SK-N-SH (cell line): ENCODE results near the gene OR7G3. TPM values are rescaled to one million over a fixed set of nuclear protein-coding genes. Genes with fewer than 3 reads are reported as not detected.

Source experiments
- CTCF ChIA-PET: fragments of 300-600, 350-600 bp; formaldehyde crosslinking; extraction: SDS; loops from one replicate; lab custom pipeline; 2021; lab: Yijun Ruan, JAX
- POLR2A ChIA-PET: fragments of 350-600 bp; sonication (Branson Sonifier 250); formaldehyde crosslinking; extraction: SDS; loops from one replicate; lab custom pipeline; 2020; ENCODE audit warnings: antibody characterized with exemption, inconsistent platforms; lab: Yijun Ruan, JAX
- DNase-seq: peaks from one replicate; pipeline ENCODE4 v3.0.0; 2012
- H2AFZ ChIP-seq: fragments of 200-600 bp; sonication (generic); 2 replicates; pipeline ENCODE4 v1.8.1; 2016; ENCODE audit warnings: antibody characterized with exemption, mild to moderate bottlenecking, low read depth
- H3F3A ChIP-seq: fragments of 200-600 bp; sonication (generic); replicated peaks from 2 replicates; pipeline ENCODE3; 2016; ENCODE audit warnings: antibody characterized with exemption, mild to moderate bottlenecking; ENCODE audit not compliant: insufficient read depth
- H3K27ac ChIP-seq, 2 experiments: fragments of 200-500 bp in 1 of 2; fragments of 200-600 bp in 1 of 2; sonication (Bioruptor generic) in 1 of 2; sonication (generic), shearing (Covaris generic) in 1 of 2; 2 replicates each; pipeline versions ENCODE4 v1.5.1 to v1.6.1; 2014 to 2016; ENCODE audit warnings: low read depth in 2 of 2, inconsistent platforms in 1 of 2, low read length in 1 of 2, mild to moderate bottlenecking in 1 of 2, mixed read lengths in 1 of 2
- H3K27me3 ChIP-seq: fragments of 200-600 bp; sonication (generic), shearing (Covaris generic); 2 replicates; pipeline ENCODE4 v1.6.1; 2016; ENCODE audit warnings: mixed run types; ENCODE audit not compliant: insufficient read depth
- H3K36me3 ChIP-seq, 2 experiments: fragments of 200-500 bp in 1 of 2; fragments of 200-600 bp in 1 of 2; sonication (Bioruptor generic) in 1 of 2; sonication (generic) in 1 of 2; replicated peaks in 1 of 2; 2 replicates each; pipeline versions ENCODE3 to v1.5.1; 2014 to 2016; ENCODE audit warnings: low read length in 1 of 2, mild to moderate bottlenecking in 1 of 2; ENCODE audit not compliant: insufficient read depth in 2 of 2, control insufficient read depth in 1 of 2
- H3K4me1 ChIP-seq, 2 experiments: fragments of 200-500 bp in 1 of 2; fragments of 200-600 bp in 1 of 2; sonication (Bioruptor generic) in 1 of 2; sonication (generic), shearing (Covaris generic) in 1 of 2; 2 replicates each; pipeline versions ENCODE4 v1.5.1 to v1.6.1; 2014 to 2016; ENCODE audit warnings: low read depth in 1 of 2, low read length in 1 of 2, mixed run types in 1 of 2; ENCODE audit not compliant: insufficient read depth in 2 of 2, control insufficient read depth in 1 of 2
- H3K4me2 ChIP-seq: fragments of 200-600 bp; sonication (generic), shearing (Covaris generic); 2 replicates; pipeline ENCODE4 v1.6.1; 2017; ENCODE audit warnings: mixed run types
- H3K4me3 ChIP-seq, 2 experiments: fragments of 200-500 bp in 1 of 2; fragments of 200-600 bp in 1 of 2; sonication (Bioruptor generic) in 1 of 2; sonication (generic), shearing (Covaris generic) in 1 of 2; 2 replicates each; pipeline versions ENCODE4 v1.5.1 to v1.8.1; 2014 to 2016; ENCODE audit warnings: low read depth in 2 of 2, inconsistent platforms in 1 of 2, low read length in 1 of 2, mild to moderate bottlenecking in 1 of 2, mixed read lengths in 1 of 2, moderate library complexity in 1 of 2
- H3K79me2 ChIP-seq: fragments of 200-600 bp; sonication (generic); 2 replicates; pipeline ENCODE4 v1.8.1; 2017; ENCODE audit warnings: mild to moderate bottlenecking; ENCODE audit not compliant: insufficient read depth
- H3K9ac ChIP-seq: fragments of 200-600 bp; sonication (generic); 2 replicates; pipeline ENCODE4 v1.6.1; 2017; ENCODE audit warnings: mixed run types
- H3K9me2 ChIP-seq: fragments of 200-600 bp; sonication (generic); 2 replicates; pipeline ENCODE4 v1.6.1; 2017; ENCODE audit warnings: mixed run types
- H3K9me3 ChIP-seq: fragments of 200-600 bp; sonication (generic); 2 replicates; pipeline ENCODE4 v1.6.1; 2017; ENCODE audit warnings: mixed run types, mild to moderate bottlenecking, moderate library complexity
- H4K20me1 ChIP-seq: fragments of 200-600 bp; sonication (generic); 2 replicates; pipeline ENCODE4 v1.6.1; 2017; ENCODE audit warnings: mild to moderate bottlenecking, mixed run types; ENCODE audit not compliant: insufficient read depth
- ELF1 ChIP-seq: IDR thresholded peaks from 2 replicates; pipeline ENCODE4 v1.4.0; 2012
- FOSL2 ChIP-seq: IDR thresholded peaks from 2 replicates; pipeline ENCODE4 v1.4.0; 2012; ENCODE audit warnings: low read depth, mild to moderate bottlenecking, moderate library complexity, borderline replicate concordance
- FOXJ3 ChIP-seq: sonication (generic); formaldehyde crosslinking; IDR thresholded peaks from 2 replicates; pipeline ENCODE4 v1.5.1; 2020; ENCODE audit warnings: mild to moderate bottlenecking, missing genetic modification reagents
- GABPA ChIP-seq: IDR thresholded peaks from 2 replicates; pipeline ENCODE4 v1.4.0; 2012; ENCODE audit warnings: low read depth, mild to moderate bottlenecking
- GATA2 ChIP-seq: sonication (generic); formaldehyde crosslinking; IDR thresholded peaks from 2 replicates; pipeline ENCODE4 v1.5.0; 2020; ENCODE audit warnings: mild to moderate bottlenecking, missing genetic modification reagents
- IRF3 ChIP-seq: fragments of 150-350 bp; IDR thresholded peaks from 2 replicates; pipeline ENCODE4 v1.6.1; 2016; ENCODE audit warnings: mild to moderate bottlenecking, low read depth, low read length
- JUND ChIP-seq: IDR thresholded peaks from 2 replicates; pipeline ENCODE4 v1.4.0; 2012
- MEF2A ChIP-seq: IDR thresholded peaks from 2 replicates; pipeline ENCODE4 v1.4.0; 2012; ENCODE audit warnings: low read depth, borderline replicate concordance
- MXI1 ChIP-seq: IDR thresholded peaks from 2 replicates; pipeline ENCODE4 v1.6.1; 2012; ENCODE audit warnings: mild to moderate bottlenecking, low read depth, low read length, improper control_type of control experiment
- NRF1 ChIP-seq: IDR thresholded peaks from 2 replicates; pipeline ENCODE4 v1.6.1; 2012; ENCODE audit warnings: low read depth, mild to moderate bottlenecking, low read length
- PBX3 ChIP-seq: IDR thresholded peaks from 2 replicates; pipeline ENCODE4; 2012
- POLR2AphosphoS5 ChIP-seq: IDR thresholded peaks from 2 replicates; pipeline ENCODE4 v1.6.1; 2012; ENCODE audit warnings: low read depth, low read length
- RAD21 ChIP-seq: IDR thresholded peaks from 2 replicates; pipeline ENCODE4 v1.6.1; 2012; ENCODE audit warnings: mild to moderate bottlenecking, low read length
- REST ChIP-seq: IDR thresholded peaks from 2 replicates; pipeline ENCODE4 v1.6.1; 2012; ENCODE audit warnings: mild to moderate bottlenecking, low read depth, low read length, moderate library complexity
- RFX5 ChIP-seq: IDR thresholded peaks from 2 replicates; pipeline ENCODE4 v1.6.1; 2012; ENCODE audit warnings: mild to moderate bottlenecking, improper control_type of control experiment, low read length
- RXRA ChIP-seq: IDR thresholded peaks from 2 replicates; pipeline ENCODE4 v1.4.0; 2012; ENCODE audit warnings: low read depth, mild to moderate bottlenecking, borderline replicate concordance
- SMC3 ChIP-seq: IDR thresholded peaks from 2 replicates; pipeline ENCODE4 v1.6.1; 2012; ENCODE audit warnings: low read depth, low read length, improper control_type of control experiment
- TAF1 ChIP-seq: IDR thresholded peaks from 2 replicates; pipeline ENCODE4 v1.6.1; 2012; ENCODE audit warnings: low read depth, mild to moderate bottlenecking, low read length, moderate library complexity, borderline replicate concordance
- TEAD4 ChIP-seq: IDR thresholded peaks from 2 replicates; pipeline ENCODE4 v1.4.0; 2012; ENCODE audit warnings: mild to moderate bottlenecking, borderline replicate concordance; ENCODE audit not compliant: insufficient read depth
- WGBS: methylation state at CpG from one replicate; pipeline ENCODE4 v1.1.6; 2017; ENCODE audit warnings: low lambda C conversion rate; 5-methylcytosine and 5-hydroxymethylcytosine counted together
- polyA plus RNA-seq, 3 experiments: library from polyadenylated mRNA; depleted of rRNA; stranded (reverse); fragments of >200 nt; gene quantifications; 2 replicates each; pipeline ENCODE4 v1.2.3, GENCODE V29; 2012

Gene OR7G3
- polyA plus RNA-seq, 1 of the 3 experiments (the other 2 are of a cell fraction): not detected

- no peak for TF ChIP-seq IRF3
- TF ChIP-seq MXI1: no peak
- no peak for TF ChIP-seq RXRA
Measured at GRCh38 chr19:9148697-9149096, 21.9 kb upstream of the OR7G3 start (continued).

- CTCF ChIA-PET: interaction anchor here (0.7 kb wide), 1 partner anchor 11 kb away, joined by 3 read pairs; no protein-coding TSS in a partner anchor
- no peak for TF ChIP-seq JUND
- no peak for TF ChIP-seq TAF1
- TF ChIP-seq SMC3: no peak
- no peak for TF ChIP-seq REST
- no peak for TF ChIP-seq RAD21
- TF ChIP-seq PBX3: no peak
- no peak for TF ChIP-seq NRF1
- no peak for TF ChIP-seq GATA2 (CRISPR knock-in tag)
- no peak for TF ChIP-seq MXI1
- TF ChIP-seq POLR2AphosphoS5: no peak
- TF ChIP-seq FOSL2: no peak
- no peak for TF ChIP-seq MEF2A
- TF ChIP-seq RXRA: no peak
- TF ChIP-seq ELF1: no peak
- TF ChIP-seq TEAD4: no peak
- no peak for TF ChIP-seq FOXJ3 (CRISPR knock-in tag)
- no peak for TF ChIP-seq RFX5
- no peak for TF ChIP-seq GABPA
Measured at GRCh38 chr19:9146882-9147281, 20.1 kb upstream of the OR7G3 start.

More at GRCh38 chr19:9146882-9147281, 20.1 kb upstream of the OR7G3 start:
- no peak overlapping the region for H3K4me3 ChIP-seq
- DNase-seq: no peak
- no peaks in the 10 kb centered on the region for H3K27me3 ChIP-seq
- H3K9me2 ChIP-seq: no peaks in the 10 kb centered on the region
- peaks cover 33% of the 10 kb centered on the region for H3K9me3 ChIP-seq
- peaks cover 19% of the 10 kb centered on the region for H3F3A ChIP-seq
- H4K20me1 ChIP-seq: peaks cover 20% of the 10 kb centered on the region; the same call in 1 of the 2 replicates
- no peak overlapping the region for H2AFZ ChIP-seq
- H3K36me3 ChIP-seq: peaks cover 0 to 67% of the 10 kb centered on the region in 2 experiments
- peaks cover 100% of the 10 kb centered on the region for H3K79me2 ChIP-seq
- POLR2A ChIA-PET: no interaction called here
- H3K27ac ChIP-seq: no peak overlapping the region
- H3K9ac ChIP-seq: no peak overlapping the region
- no peaks in the 10 kb centered on the region for H3K4me1 ChIP-seq
- H3K4me2 ChIP-seq: no peak overlapping the region
- WGBS: no CpG with 5 or more reads among the region's 1 CpG
